PC-9 (cell line): ENCODE measurements around the gene PSD4. TPM values are rescaled to one million over a fixed set of nuclear protein-coding genes. Genes with fewer than 3 reads are reported as not detected.

Source experiments
- BruUV-seq: library from RNA; stranded (reverse); fragments of 400-500 nt; replicated peaks from 2 replicates; lab custom pipeline; 2021; lab: Mats Ljungman, UMichigan
- CTCF ChIA-PET: fragments of 300-600 bp; sonication (Branson Sonifier 250); formaldehyde crosslinking; loops from one replicate; lab custom pipeline; 2022; ENCODE audit warnings: antibody characterized with exemption; lab: Charles Lee
- POLR2A ChIA-PET: fragments of 300-600 bp; sonication (Branson Sonifier 250); formaldehyde crosslinking; loops from one replicate; lab custom pipeline; 2022; ENCODE audit warnings: antibody characterized with exemption; ENCODE audit not compliant: unreplicated experiment; lab: Charles Lee
- DNase-seq, 2 experiments: peaks; one replicate each; pipeline versions ENCODE4 v3.0.0 to v3.0.0-alpha.2; 2015 to 2022; ENCODE audit warnings: mixed read lengths in 1 of 2
- H2AFZ ChIP-seq: fragments of 200-600 bp; sonication (generic); 2 replicates; pipeline ENCODE4 v1.8.1; 2017; ENCODE audit warnings: antibody characterized with exemption
- H3F3A ChIP-seq: fragments of 200-600 bp; sonication (generic); 2 replicates; pipeline ENCODE4 v1.8.1; 2017; ENCODE audit warnings: antibody characterized with exemption, mild to moderate bottlenecking, low read depth; ENCODE audit not compliant: insufficient read depth
- H3K27ac ChIP-seq: fragments of 200-600 bp; sonication (generic); 2 replicates; pipeline ENCODE4 v1.6.1; 2016; ENCODE audit warnings: mixed run types
- H3K27me3 ChIP-seq: fragments of 200-600 bp; sonication (generic); 2 replicates; pipeline ENCODE4 v1.6.1; 2016; ENCODE audit warnings: low read depth, mixed run types; ENCODE audit not compliant: insufficient read depth
- H3K36me3 ChIP-seq: fragments of 200-600 bp; sonication (generic); 2 replicates; pipeline ENCODE4 v1.6.1; 2016; ENCODE audit warnings: low read depth, mixed run types
- H3K4me1 ChIP-seq: fragments of 200-600 bp; sonication (generic); replicated peaks from 2 replicates; pipeline ENCODE4 v1.6.1; 2016; ENCODE audit warnings: mixed run types; ENCODE audit not compliant: insufficient read depth
- H3K4me2 ChIP-seq: fragments of 200-600 bp; sonication (generic); 2 replicates; pipeline ENCODE4 v1.6.1; 2017; ENCODE audit warnings: mixed run types
- H3K4me3 ChIP-seq: fragments of 200-600 bp; sonication (generic); 2 replicates; pipeline ENCODE4 v1.6.1; 2016; ENCODE audit warnings: mixed run types
- H3K79me2 ChIP-seq: fragments of 200-600 bp; sonication (generic); 2 replicates; pipeline ENCODE4 v1.6.1; 2017; ENCODE audit warnings: low read depth, mixed run types
- H3K9me2 ChIP-seq: fragments of 200-600 bp; sonication (generic); 2 replicates; pipeline ENCODE4 v1.8.1; 2017; ENCODE audit warnings: mild to moderate bottlenecking; ENCODE audit not compliant: insufficient read depth
- H3K9me3 ChIP-seq: fragments of 200-600 bp; sonication (generic); 2 replicates; pipeline ENCODE4 v1.8.1; 2016; ENCODE audit warnings: low read depth; ENCODE audit not compliant: insufficient read depth
- H4K20me1 ChIP-seq: fragments of 200-600 bp; sonication (generic); 2 replicates; pipeline ENCODE4 v1.8.1; 2017; ENCODE audit not compliant: insufficient read depth
- EZH2 ChIP-seq: fragments of 200-600 bp; sonication (generic); IDR thresholded peaks from 2 replicates; pipeline ENCODE4 v1.8.0; 2017; ENCODE audit warnings: antibody characterized with exemption, low read depth
- intact Hi-C: fragments of 100-400 bp; cut with micrococcal nuclease; formaldehyde crosslinking; loops from one replicate; pipeline ENCODE4 v1.10.0; 2022; ENCODE audit not compliant: unreplicated experiment
- total RNA-seq: library from RNA; stranded (reverse); gene quantifications from 2 replicates; pipeline ENCODE4 v1.2.3, GENCODE V29; 2021
- TF ChIP-seq, protein P1 (sequence below): fragments of 200-600 bp; sonication (generic); conservative IDR thresholded peaks from 2 replicates; pipeline ENCODE4 v1.6.1; 2017; ENCODE audit warnings: mixed run types, antibody characterized with exemption, mild to moderate bottlenecking, moderate library complexity

Gene PSD4
- total RNA-seq, 1 experiment from 2014 or later = 29.6 TPM

GRCh38 chr2:113201496-113202304, 27.9 kb downstream of the PSD4 start:
- Histone ChIP-seq H3F3A (peaks cover 8% of the 10 kb centered on the region), H3K9me2 (no peaks in the 10 kb centered on the region), H3K4me3 (no peak overlapping the region), H3K9me3 (no peaks in the 10 kb centered on the region), H3K36me3 (no peaks in the 10 kb centered on the region), H3K27ac (no peak overlapping the region), H2AFZ (no peak overlapping the region), H3K79me2 (peaks cover 11% of the 10 kb centered on the region; the same call in 1 of the 2 replicates), H4K20me1 (no peaks in the 10 kb centered on the region), H3K27me3 (no peaks in the 10 kb centered on the region), H3K4me2 (no peak overlapping the region), H3K4me1 (peaks cover 6% of the 10 kb centered on the region; the same call in 1 of the 2 replicates)
- intact Hi-C loops = loop anchor here (5.0 kb wide), 1 partner anchor 191 kb away; no protein-coding TSS in a partner anchor
- POLR2A ChIA-PET = no interaction called here
- BruUV-seq = no TSS peak
- CTCF ChIA-PET = interaction anchor here (0.6 to 4.0 kb wide), 5 partner anchors 29 to 122 kb away, joined by 3 to 66 read pairs (median 4); no protein-coding TSS in a partner anchor
- DNase-seq = no peak
- TF ChIP-seq, protein P1, sequence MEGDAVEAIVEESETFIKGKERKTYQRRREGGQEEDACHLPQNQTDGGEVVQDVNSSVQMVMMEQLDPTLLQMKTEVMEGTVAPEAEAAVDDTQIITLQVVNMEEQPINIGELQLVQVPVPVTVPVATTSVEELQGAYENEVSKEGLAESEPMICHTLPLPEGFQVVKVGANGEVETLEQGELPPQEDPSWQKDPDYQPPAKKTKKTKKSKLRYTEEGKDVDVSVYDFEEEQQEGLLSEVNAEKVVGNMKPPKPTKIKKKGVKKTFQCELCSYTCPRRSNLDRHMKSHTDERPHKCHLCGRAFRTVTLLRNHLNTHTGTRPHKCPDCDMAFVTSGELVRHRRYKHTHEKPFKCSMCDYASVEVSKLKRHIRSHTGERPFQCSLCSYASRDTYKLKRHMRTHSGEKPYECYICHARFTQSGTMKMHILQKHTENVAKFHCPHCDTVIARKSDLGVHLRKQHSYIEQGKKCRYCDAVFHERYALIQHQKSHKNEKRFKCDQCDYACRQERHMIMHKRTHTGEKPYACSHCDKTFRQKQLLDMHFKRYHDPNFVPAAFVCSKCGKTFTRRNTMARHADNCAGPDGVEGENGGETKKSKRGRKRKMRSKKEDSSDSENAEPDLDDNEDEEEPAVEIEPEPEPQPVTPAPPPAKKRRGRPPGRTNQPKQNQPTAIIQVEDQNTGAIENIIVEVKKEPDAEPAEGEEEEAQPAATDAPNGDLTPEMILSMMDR = no peak
- no peak for TF ChIP-seq EZH2

GRCh38 chr2:113202305-113203216, 28.8 kb downstream of the PSD4 start:
- Histone ChIP-seq H3K9me3 (no peaks in the 10 kb centered on the region), H3K36me3 (no peaks in the 10 kb centered on the region), H4K20me1 (no peaks in the 10 kb centered on the region), H3K4me3 (no peak overlapping the region), H3K79me2 (peaks cover 11% of the 10 kb centered on the region; the same call in 1 of the 2 replicates), H3K9me2 (no peaks in the 10 kb centered on the region), H2AFZ (no peak overlapping the region), H3K27me3 (no peaks in the 10 kb centered on the region), H3F3A (peaks cover 8% of the 10 kb centered on the region), H3K27ac (no peak overlapping the region), H3K4me2 (no peak overlapping the region), H3K4me1 (peaks cover 6% of the 10 kb centered on the region; the same call in 1 of the 2 replicates)
- intact Hi-C loops = loop anchor here (5.0 kb wide), 1 partner anchor 190 kb away; no protein-coding TSS in a partner anchor
- TF ChIP-seq EZH2 = no peak
- TF ChIP-seq, protein P1 = no peak
- ChIA-PET CTCF (interaction anchor here (0.6 to 2.2 kb wide), 3 partner anchors 30 to 120 kb away, joined by 4 to 10 read pairs (median 5); no protein-coding TSS in a partner anchor), POLR2A (no interaction called here)
- DNase-seq = no peak
- BruUV-seq = no TSS peak

DNA sequence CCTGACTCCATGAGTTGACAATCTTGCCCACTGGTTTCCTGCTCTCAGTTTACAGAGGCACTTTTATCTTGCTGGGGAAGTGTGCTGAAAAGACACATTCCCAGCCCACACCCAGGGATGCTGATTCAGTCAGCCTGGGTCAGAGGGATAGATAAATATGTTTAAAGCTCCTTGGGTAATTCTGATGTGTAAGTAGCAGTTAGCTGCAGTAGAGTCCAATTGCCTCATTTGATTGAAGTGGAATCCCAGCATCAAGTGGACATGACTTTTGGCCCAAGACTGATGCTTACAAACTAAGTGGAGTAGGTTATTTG, 29.4 kb downstream of the PSD4 start:
- CTCF ChIA-PET = interaction anchor here (2.2 kb wide), 1 partner anchor 65 kb away, joined by 10 read pairs; no protein-coding TSS in a partner anchor
- H3F3A ChIP-seq = peaks cover 8% of the 10 kb centered on the region
- peaks cover 6% of the 10 kb centered on the region; the same call in 1 of the 2 replicates for H3K4me1 ChIP-seq
- no peak overlapping the region for H3K4me2 ChIP-seq
- no peaks in the 10 kb centered on the region for H3K36me3 ChIP-seq
- H3K27ac ChIP-seq = no peak overlapping the region
- TF ChIP-seq EZH2 = no peak
- TF ChIP-seq, protein P1 = no peak
- no peak overlapping the region for H2AFZ ChIP-seq
- DNase-seq = no peak
- no peaks in the 10 kb centered on the region for H3K27me3 ChIP-seq
- no peaks in the 10 kb centered on the region for H3K9me2 ChIP-seq
- H3K9me3 ChIP-seq = no peaks in the 10 kb centered on the region
- peaks cover 11% of the 10 kb centered on the region; the same call in 1 of the 2 replicates for H3K79me2 ChIP-seq
- no peaks in the 10 kb centered on the region for H4K20me1 ChIP-seq
- no peak overlapping the region for H3K4me3 ChIP-seq
- no TSS peak for BruUV-seq
- POLR2A ChIA-PET = no interaction called here
- intact Hi-C loops = loop anchor here (5.0 kb wide), 1 partner anchor 189 kb away; no protein-coding TSS in a partner anchor
